Keratinocyte (primary cell): ENCODE data around the gene ASTN1.

Source experiments
- EZH2 ChIP-seq: IDR thresholded peaks from one replicate; pipeline ENCODE4 v1.6.1; 2012; ENCODE audit warnings: inconsistent platforms, mild to moderate bottlenecking, low read length, moderate library complexity
- TF ChIP-seq, protein P1 (sequence below), 3 experiments: IDR thresholded peaks in 1 of 3; conservative IDR thresholded peaks in 1 of 3; optimal IDR thresholded peaks in 1 of 3; 2 replicates in 2 of 3; 3 replicates in 1 of 3; pipeline versions ENCODE3 to v1.5.1; 2011; ENCODE audit warnings: low read length in 3 of 3, mild to moderate bottlenecking in 3 of 3, moderate library complexity in 2 of 3, control low read depth in 1 of 3, inconsistent platforms in 1 of 3; ENCODE audit not compliant: insufficient read depth in 2 of 3; ENCODE audit errors: extremely low read depth in 1 of 3

DNA sequence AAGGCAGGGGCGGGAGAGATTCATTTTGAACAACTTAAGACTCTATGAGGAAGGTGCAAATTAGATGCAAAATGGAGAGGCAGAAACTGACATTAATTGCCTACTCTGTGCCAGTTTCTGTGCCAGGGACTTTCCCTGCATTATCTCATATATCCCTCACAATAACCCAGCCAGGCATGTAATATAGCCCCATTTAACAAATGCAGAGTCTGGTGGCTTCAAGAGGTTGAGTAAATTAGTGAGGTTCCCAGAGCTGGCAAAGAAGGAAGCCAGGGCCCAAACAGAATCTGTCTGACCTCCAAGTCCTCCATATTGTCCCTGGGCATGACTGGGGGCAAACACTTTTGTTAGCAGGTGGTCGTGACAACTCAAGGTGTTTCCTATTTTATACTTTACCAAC, 199.8 kb downstream of the ASTN1 start:
- no peak for TF ChIP-seq EZH2
- TF ChIP-seq, protein P1, sequence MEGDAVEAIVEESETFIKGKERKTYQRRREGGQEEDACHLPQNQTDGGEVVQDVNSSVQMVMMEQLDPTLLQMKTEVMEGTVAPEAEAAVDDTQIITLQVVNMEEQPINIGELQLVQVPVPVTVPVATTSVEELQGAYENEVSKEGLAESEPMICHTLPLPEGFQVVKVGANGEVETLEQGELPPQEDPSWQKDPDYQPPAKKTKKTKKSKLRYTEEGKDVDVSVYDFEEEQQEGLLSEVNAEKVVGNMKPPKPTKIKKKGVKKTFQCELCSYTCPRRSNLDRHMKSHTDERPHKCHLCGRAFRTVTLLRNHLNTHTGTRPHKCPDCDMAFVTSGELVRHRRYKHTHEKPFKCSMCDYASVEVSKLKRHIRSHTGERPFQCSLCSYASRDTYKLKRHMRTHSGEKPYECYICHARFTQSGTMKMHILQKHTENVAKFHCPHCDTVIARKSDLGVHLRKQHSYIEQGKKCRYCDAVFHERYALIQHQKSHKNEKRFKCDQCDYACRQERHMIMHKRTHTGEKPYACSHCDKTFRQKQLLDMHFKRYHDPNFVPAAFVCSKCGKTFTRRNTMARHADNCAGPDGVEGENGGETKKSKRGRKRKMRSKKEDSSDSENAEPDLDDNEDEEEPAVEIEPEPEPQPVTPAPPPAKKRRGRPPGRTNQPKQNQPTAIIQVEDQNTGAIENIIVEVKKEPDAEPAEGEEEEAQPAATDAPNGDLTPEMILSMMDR (optimal IDR thresholded peaks at IDR 0.05 in 1 of 3, IDR thresholded peaks at IDR 0.05 in 1 of 3, conservative IDR thresholded peaks at IDR 0.05 in 1 of 3; ENCODE audit: extremely low read depth in 1 of 3, insufficient read depth in 2 of 3, low read length in 3 of 3): no peak
